ENCODE results near the gene TMED7.

Gene TMED7

GRCh38 chr5:115586525-115587146, 39.2 kb downstream of the TMED7 start:
- TF ChIP-seq YY1 (IDR thresholded peaks at IDR 0.05; ENCODE audit: low read depth) = no peak
- no peak for TF ChIP-seq EGR1 (IDR thresholded peaks at IDR 0.05)
- no peak for TF ChIP-seq TEAD4 (IDR thresholded peaks at IDR 0.05)
- no peak for TF ChIP-seq TCF12 (IDR thresholded peaks at IDR 0.05; ENCODE audit: low read depth)
- TF ChIP-seq CREB1 (IDR thresholded peaks at IDR 0.05; ENCODE audit: low read depth) = no peak
- peak; percentile 65 for TF ChIP-seq RAD21 (IDR thresholded peaks at IDR 0.05; ENCODE audit: low read depth)
- no peak for TF ChIP-seq CEBPB (IDR thresholded peaks at IDR 0.05)

DNA sequence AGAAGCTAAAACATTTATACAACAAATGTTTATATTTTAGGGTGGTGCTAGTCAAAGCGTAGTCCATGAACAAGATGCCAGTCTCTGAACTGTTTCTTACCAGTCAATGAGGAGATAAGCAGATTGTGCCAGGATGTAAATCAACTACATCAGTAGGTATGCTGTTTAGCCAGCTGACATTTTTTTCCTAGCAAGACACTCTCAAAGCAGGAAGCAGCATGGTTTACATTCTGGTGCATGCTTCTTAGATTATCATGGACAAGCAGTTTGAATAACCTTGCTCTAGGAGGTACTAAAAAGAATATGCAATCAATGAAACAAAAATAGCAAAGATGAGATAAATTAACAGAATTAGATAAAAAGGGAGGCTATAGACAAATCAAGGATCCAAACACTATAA, 40.6 kb downstream of the TMED7 start:
- TF ChIP-seq USF1 (IDR thresholded peaks at IDR 0.05) (no peak), FOXM1 (IDR thresholded peaks at IDR 0.05; ENCODE audit: borderline replicate concordance, low read depth) (no peak), EGR1 (IDR thresholded peaks at IDR 0.05) (no peak), REST (IDR thresholded peaks at IDR 0.05; ENCODE audit: low read depth) (no peak), TAF1 (IDR thresholded peaks at IDR 0.05; ENCODE audit: low read depth) (no peak), TCF12 (IDR thresholded peaks at IDR 0.05; ENCODE audit: low read depth) (no peak), EP300 (IDR thresholded peaks at IDR 0.05; ENCODE audit: borderline replicate concordance) (no peak), NFIC (IDR thresholded peaks at IDR 0.05) (no peak), YY1 (IDR thresholded peaks at IDR 0.05; ENCODE audit: low read depth) (no peak), ZBTB7A (IDR thresholded peaks at IDR 0.05; ENCODE audit: low read depth) (no peak), CEBPB (IDR thresholded peaks at IDR 0.05) (no peak), MAX (IDR thresholded peaks at IDR 0.05) (no peak)

GRCh38 chr5:115584501-115584900, 41.3 kb downstream of the TMED7 start:
- no peak for TF ChIP-seq FOXM1 (IDR thresholded peaks at IDR 0.05; ENCODE audit: borderline replicate concordance, low read depth)

DNA sequence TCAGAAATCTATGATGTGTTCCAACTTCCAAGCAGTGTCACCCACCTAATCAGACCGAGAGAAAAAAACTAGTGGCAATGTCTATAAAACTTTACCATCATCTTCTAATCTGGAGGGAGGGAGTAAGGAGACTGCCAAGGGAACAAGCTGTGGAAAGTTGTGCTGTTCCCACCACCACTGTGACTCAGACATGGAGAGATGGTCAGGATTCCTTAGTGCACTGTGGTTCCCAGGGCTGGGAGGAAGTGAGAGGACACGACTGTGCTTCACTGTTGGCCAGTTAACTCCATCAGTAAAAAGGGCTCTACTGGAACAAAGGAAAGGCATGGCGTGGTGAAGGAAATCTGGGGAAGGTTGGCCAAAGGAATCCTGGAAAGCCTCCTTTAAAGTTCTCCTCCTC, 42.4 kb downstream of the TMED7 start:
- no peak for TF ChIP-seq FOXM1 (IDR thresholded peaks at IDR 0.05; ENCODE audit: borderline replicate concordance, low read depth)

GRCh38 chr5:115580941-115581340, 44.9 kb downstream of the TMED7 start:
- TF ChIP-seq USF1 (IDR thresholded peaks at IDR 0.05) (no peak), NFIC (IDR thresholded peaks at IDR 0.05) (no peak), MAX (IDR thresholded peaks at IDR 0.05) (no peak), EGR1 (IDR thresholded peaks at IDR 0.05) (no peak), ZBTB7A (IDR thresholded peaks at IDR 0.05; ENCODE audit: low read depth) (no peak), RAD21 (IDR thresholded peaks at IDR 0.05; ENCODE audit: low read depth) (no peak), CEBPB (IDR thresholded peaks at IDR 0.05) (no peak), TEAD4 (IDR thresholded peaks at IDR 0.05) (no peak), FOXM1 (IDR thresholded peaks at IDR 0.05; ENCODE audit: borderline replicate concordance, low read depth) (no peak), REST (IDR thresholded peaks at IDR 0.05; ENCODE audit: low read depth) (no peak), EP300 (IDR thresholded peaks at IDR 0.05; ENCODE audit: borderline replicate concordance) (no peak), YY1 (IDR thresholded peaks at IDR 0.05; ENCODE audit: low read depth) (no peak), TAF1 (IDR thresholded peaks at IDR 0.05; ENCODE audit: low read depth) (no peak), TCF12 (IDR thresholded peaks at IDR 0.05; ENCODE audit: low read depth) (no peak), CREB1 (IDR thresholded peaks at IDR 0.05; ENCODE audit: low read depth) (no peak)

GRCh38 chr5:115579747-115580173, 46.1 kb downstream of the TMED7 start:
- no peak for TF ChIP-seq CREB1 (IDR thresholded peaks at IDR 0.05; ENCODE audit: low read depth)
- TF ChIP-seq ZBTB7A (IDR thresholded peaks at IDR 0.05; ENCODE audit: low read depth) = no peak
- TF ChIP-seq NFIC (IDR thresholded peaks at IDR 0.05) = no peak
- TF ChIP-seq USF1 (IDR thresholded peaks at IDR 0.05) = no peak
- no peak for TF ChIP-seq TCF12 (IDR thresholded peaks at IDR 0.05; ENCODE audit: low read depth)
- no peak for TF ChIP-seq YY1 (IDR thresholded peaks at IDR 0.05; ENCODE audit: low read depth)
- TF ChIP-seq FOXM1 (IDR thresholded peaks at IDR 0.05; ENCODE audit: borderline replicate concordance, low read depth) = no peak

All from Ishikawa (cell line).